Mucosa of rectum (tissue), 2 donors: ENCODE data around the gene CDK14.

ENCODE experiments used
- H3K27ac ChIP-seq, 2 donors: one replicate each; pipeline ENCODE4 v1.7.0; 2013; ENCODE audit warnings: inconsistent platforms in 2 of 2, low read depth in 2 of 2, low read length in 2 of 2
- H3K27me3 ChIP-seq, 2 donors: one replicate each; pipeline ENCODE4 v1.7.0; 2013; ENCODE audit warnings: low read length in 2 of 2; ENCODE audit not compliant: control insufficient read depth in 2 of 2, insufficient read depth in 2 of 2
- H3K36me3 ChIP-seq, 2 donors: one replicate each; pipeline ENCODE4 v1.7.0; 2013; ENCODE audit warnings: low read length in 2 of 2; ENCODE audit not compliant: control insufficient read depth in 2 of 2, insufficient read depth in 2 of 2
- H3K4me1 ChIP-seq, 2 donors: one replicate each; pipeline ENCODE4 v1.7.0; 2013; ENCODE audit warnings: low read length in 2 of 2, mild to moderate bottlenecking in 1 of 2; ENCODE audit not compliant: control insufficient read depth in 2 of 2, insufficient read depth in 2 of 2
- H3K4me3 ChIP-seq, 2 donors: one replicate each; pipeline ENCODE4 v1.7.0; 2013; ENCODE audit warnings: low read length in 2 of 2
- H3K9ac ChIP-seq, 2 donors: one replicate each; pipeline ENCODE4 v1.7.0; 2013; ENCODE audit warnings: low read length in 2 of 2, low read depth in 1 of 2, mild to moderate bottlenecking in 1 of 2
- H3K9me3 ChIP-seq, 2 donors: one replicate each; pipeline ENCODE4 v1.7.0; 2013; ENCODE audit warnings: low read length in 2 of 2; ENCODE audit not compliant: control insufficient read depth in 2 of 2
- donor health status: healthy.
- donor health status: Normal muscosa, but diverticular disease.

CDK14 gene

GRCh38 chr7:91180746-91181145 is 584.6 kb downstream of the CDK14 start:
- no peaks in the 10 kb centered on the region for H3K4me1 ChIP-seq
- no peaks in the 10 kb centered on the region for H3K36me3 ChIP-seq
- no peak overlapping the region for H3K9ac ChIP-seq
- H3K4me3 ChIP-seq = no peak overlapping the region
- no peaks in the 10 kb centered on the region for H3K9me3 ChIP-seq
- no peak overlapping the region for H3K27ac ChIP-seq
- H3K27me3 ChIP-seq = no peaks in the 10 kb centered on the region

- H3K4me1 ChIP-seq = no peaks in the 10 kb centered on the region
- no peaks in the 10 kb centered on the region for H3K27me3 ChIP-seq
- H3K4me3 ChIP-seq = no peak overlapping the region
- H3K9me3 ChIP-seq = no peaks in the 10 kb centered on the region
- no peaks in the 10 kb centered on the region for H3K36me3 ChIP-seq
- no peak overlapping the region for H3K27ac ChIP-seq
- no peak overlapping the region for H3K9ac ChIP-seq
These were observed 585.8 kb downstream of the CDK14 start for GRCh38 chr7:91181949-91182348.

- no peaks in the 10 kb centered on the region for H3K4me1 ChIP-seq
- no peak overlapping the region for H3K4me3 ChIP-seq
- no peak overlapping the region for H3K27ac ChIP-seq
- H3K9ac ChIP-seq = no peak overlapping the region
- H3K27me3 ChIP-seq = no peaks in the 10 kb centered on the region
- H3K36me3 ChIP-seq = no peaks in the 10 kb centered on the region
- no peaks in the 10 kb centered on the region for H3K9me3 ChIP-seq
These were observed 587.0 kb downstream of the CDK14 start for GRCh38 chr7:91182819-91183764.

GRCh38 chr7:91185771-91186170 is 589.6 kb downstream of the CDK14 start:
- Histone ChIP-seq H3K27me3 (no peaks in the 10 kb centered on the region), H3K27ac (no peak overlapping the region), H3K4me1 (no peaks in the 10 kb centered on the region), H3K9me3 (no peaks in the 10 kb centered on the region), H3K36me3 (no peaks in the 10 kb centered on the region), H3K9ac (no peak overlapping the region), H3K4me3 (no peak overlapping the region)

- Histone ChIP-seq H3K36me3 (no peaks in the 10 kb centered on the region), H3K4me3 (no peak overlapping the region), H3K4me1 (no peaks in the 10 kb centered on the region), H3K9me3 (no peaks in the 10 kb centered on the region), H3K9ac (no peak overlapping the region), H3K27ac (no peak overlapping the region), H3K27me3 (no peaks in the 10 kb centered on the region)
These were observed 590.9 kb downstream of the CDK14 start for GRCh38 chr7:91187061-91187460.

GRCh38 chr7:91191771-91192170 is 595.6 kb downstream of the CDK14 start:
- Histone ChIP-seq H3K4me1 (no peaks in the 10 kb centered on the region), H3K27ac (no peak overlapping the region), H3K9me3 (no peaks in the 10 kb centered on the region), H3K4me3 (no peak overlapping the region), H3K36me3 (no peaks in the 10 kb centered on the region), H3K9ac (no peak overlapping the region), H3K27me3 (no peaks in the 10 kb centered on the region)

- H3K9me3 ChIP-seq = no peaks in the 10 kb centered on the region
- no peaks in the 10 kb centered on the region for H3K36me3 ChIP-seq
- H3K27ac ChIP-seq = no peak overlapping the region
- no peaks in the 10 kb centered on the region for H3K4me1 ChIP-seq
- H3K27me3 ChIP-seq = no peaks in the 10 kb centered on the region
- H3K4me3 ChIP-seq = no peak overlapping the region
- H3K9ac ChIP-seq = no peak overlapping the region
These were observed 597.0 kb downstream of the CDK14 start for GRCh38 chr7:91193141-91193540.

- H3K9ac ChIP-seq = no peak overlapping the region
- H3K4me3 ChIP-seq = no peak overlapping the region
- no peaks in the 10 kb centered on the region for H3K9me3 ChIP-seq
- H3K4me1 ChIP-seq = no peaks in the 10 kb centered on the region
- H3K27ac ChIP-seq = no peak overlapping the region
- H3K36me3 ChIP-seq = no peaks in the 10 kb centered on the region
- H3K27me3 ChIP-seq = no peaks in the 10 kb centered on the region
These were observed 598.7 kb downstream of the CDK14 start for GRCh38 chr7:91194841-91195240.

- H3K4me3 ChIP-seq = no peak overlapping the region
- no peaks in the 10 kb centered on the region for H3K36me3 ChIP-seq
- H3K27ac ChIP-seq = no peak overlapping the region
- no peaks in the 10 kb centered on the region for H3K9me3 ChIP-seq
- no peak overlapping the region for H3K9ac ChIP-seq
- H3K27me3 ChIP-seq = no peaks in the 10 kb centered on the region
- H3K4me1 ChIP-seq = no peaks in the 10 kb centered on the region
These were observed 599.9 kb downstream of the CDK14 start for GRCh38 chr7:91196058-91196457.

- Histone ChIP-seq H3K9ac (no peak overlapping the region), H3K27ac (no peak overlapping the region), H3K36me3 (no peaks in the 10 kb centered on the region), H3K9me3 (no peaks in the 10 kb centered on the region), H3K4me1 (no peaks in the 10 kb centered on the region), H3K27me3 (no peaks in the 10 kb centered on the region), H3K4me3 (no peak overlapping the region)
These were observed 602.2 kb downstream of the CDK14 start for GRCh38 chr7:91198371-91198770.
